GM12891 (cell line): Measurements from ENCODE around the gene SHROOM3.

Source experiments
- POLR2A ChIP-seq: IDR thresholded peaks from 2 replicates; pipeline ENCODE4 v1.6.1; 2011; ENCODE audit warnings: low read depth, low read length, control low read depth
- POLR2AphosphoS5 ChIP-seq: IDR thresholded peaks from 2 replicates; pipeline ENCODE4 v1.6.1; 2011; ENCODE audit warnings: low read depth, low read length, control low read depth
- TAF1 ChIP-seq: IDR thresholded peaks from 2 replicates; pipeline ENCODE4 v1.6.1; 2011; ENCODE audit warnings: low read depth, low read length, control low read depth

GRCh38 chr4:76830964-76831703 is 396.1 kb downstream of the SHROOM3 start:
- TF ChIP-seq POLR2AphosphoS5 (no peak), POLR2A (no peak), TAF1 (no peak)
